Fibroblast of the aortic adventitia (primary cell): ENCODE measurements around the gene MAP4. TPM values are rescaled to one million over a fixed set of nuclear protein-coding genes. Genes with fewer than 3 reads are reported as not detected.

Experiments used
- DNase-seq: peaks from one replicate; pipeline ENCODE4 v3.0.0-alpha.2; 2010; ENCODE audit warnings: low read depth
- H3K4me3 ChIP-seq: 2 replicates; pipeline ENCODE4 v1.5.1; 2011; ENCODE audit warnings: low read depth, mild to moderate bottlenecking, control low read depth, low read length, moderate library complexity
- CTCF ChIP-seq: IDR thresholded peaks from 2 replicates; pipeline ENCODE4 v1.5.1; 2011; ENCODE audit warnings: mild to moderate bottlenecking, low read length, control low read depth, inconsistent platforms; ENCODE audit not compliant: insufficient read depth
- total RNA-seq: library from RNA; depleted of rRNA; stranded (reverse); fragments of >200 nt; gene quantifications from 2 replicates; pipeline ENCODE4 v1.2.3, GENCODE V29; 2012; ENCODE audit warnings: low replicate concordance

Gene MAP4
- total RNA-seq, 1 donor = 157 TPM

DNA sequence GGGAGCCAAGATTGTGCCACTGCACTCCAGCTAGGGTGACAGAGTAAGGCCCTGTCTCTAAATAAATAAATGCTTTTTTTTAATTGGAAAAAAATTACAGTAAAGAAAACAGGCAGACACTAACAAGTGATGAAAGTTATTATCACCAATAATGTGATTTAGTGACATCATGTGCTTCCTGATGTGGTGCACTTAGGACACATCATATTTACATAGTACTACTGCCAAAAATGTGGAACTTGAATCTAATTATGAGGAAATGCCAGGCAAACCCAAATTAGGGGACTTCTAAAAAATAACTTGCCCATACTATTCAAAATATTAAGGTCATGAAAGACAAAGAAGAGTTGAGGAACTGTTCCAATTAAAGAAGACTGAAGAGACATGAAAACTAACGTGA, 30.8 kb downstream of the MAP4 start:
- H3K4me3 ChIP-seq = no peak overlapping the region
- DNase-seq = no peak
- TF ChIP-seq CTCF = no peak

GRCh38 chr3:47984075-47984728, 32.0 kb downstream of the MAP4 start:
- TF ChIP-seq CTCF = no peak
- H3K4me3 ChIP-seq = no peak overlapping the region
- peak; percentile 81 for DNase-seq

DNA sequence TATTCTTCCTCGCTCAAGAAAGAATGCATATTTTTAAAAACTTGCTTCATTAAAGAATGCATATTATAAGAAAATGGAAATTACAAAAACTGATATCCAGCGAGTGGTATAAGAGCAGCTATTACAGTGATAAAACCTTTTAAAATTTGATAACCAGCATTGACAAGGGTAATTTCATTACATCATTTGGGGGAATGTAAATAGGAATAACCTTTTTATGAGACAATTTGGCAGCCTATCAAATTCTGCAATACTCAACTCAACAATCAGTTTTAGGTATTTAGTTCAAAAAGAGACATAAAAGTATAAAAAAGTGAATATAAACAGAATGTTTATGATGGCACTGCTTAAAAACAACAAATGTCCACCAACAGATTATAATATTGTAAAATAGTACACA, 35.4 kb downstream of the MAP4 start:
- no peak overlapping the region for H3K4me3 ChIP-seq
- TF ChIP-seq CTCF = no peak
- no peak for DNase-seq

DNA sequence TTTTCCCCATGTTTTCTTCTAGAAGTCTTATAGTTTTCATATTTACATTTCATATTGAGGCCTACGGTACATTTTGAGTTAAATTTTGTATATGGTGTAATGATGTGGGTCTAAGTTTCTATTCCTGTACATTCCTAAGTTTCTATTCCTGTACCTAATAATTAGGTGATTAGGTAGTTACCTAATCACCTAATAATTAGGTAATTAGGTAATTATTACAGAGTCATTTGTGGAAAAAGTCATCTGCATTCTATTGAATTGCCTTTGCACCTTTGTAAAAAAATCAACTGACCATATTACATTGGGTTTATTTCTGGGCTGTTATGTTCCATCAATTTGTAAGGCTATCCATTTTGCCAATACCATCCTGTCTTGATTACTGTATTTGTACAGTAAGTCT, 37.1 kb downstream of the MAP4 start:
- TF ChIP-seq CTCF = no peak
- no peak overlapping the region for H3K4me3 ChIP-seq
- DNase-seq = no peak

DNA sequence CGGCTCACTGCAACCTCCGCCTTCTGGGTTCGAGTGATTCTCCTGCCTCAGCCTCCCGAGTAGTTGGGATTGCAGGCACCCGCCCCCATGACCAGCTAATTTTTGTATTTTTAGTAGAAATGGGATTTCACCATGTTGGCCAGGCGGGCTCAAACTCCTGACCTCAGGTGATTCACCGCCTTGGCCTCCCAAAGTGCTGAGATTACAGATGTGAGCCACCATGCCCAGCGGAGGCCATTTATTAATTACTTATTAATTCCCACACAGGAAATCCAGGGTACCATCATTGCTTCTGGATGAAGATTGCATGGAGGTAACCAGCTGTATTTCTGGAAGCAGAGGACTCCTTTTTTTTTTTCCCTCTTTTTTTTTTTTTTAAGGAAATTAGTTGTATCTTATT, 37.8 kb downstream of the MAP4 start:
- no peak for TF ChIP-seq CTCF
- H3K4me3 ChIP-seq = no peak overlapping the region
- no peak for DNase-seq

DNA sequence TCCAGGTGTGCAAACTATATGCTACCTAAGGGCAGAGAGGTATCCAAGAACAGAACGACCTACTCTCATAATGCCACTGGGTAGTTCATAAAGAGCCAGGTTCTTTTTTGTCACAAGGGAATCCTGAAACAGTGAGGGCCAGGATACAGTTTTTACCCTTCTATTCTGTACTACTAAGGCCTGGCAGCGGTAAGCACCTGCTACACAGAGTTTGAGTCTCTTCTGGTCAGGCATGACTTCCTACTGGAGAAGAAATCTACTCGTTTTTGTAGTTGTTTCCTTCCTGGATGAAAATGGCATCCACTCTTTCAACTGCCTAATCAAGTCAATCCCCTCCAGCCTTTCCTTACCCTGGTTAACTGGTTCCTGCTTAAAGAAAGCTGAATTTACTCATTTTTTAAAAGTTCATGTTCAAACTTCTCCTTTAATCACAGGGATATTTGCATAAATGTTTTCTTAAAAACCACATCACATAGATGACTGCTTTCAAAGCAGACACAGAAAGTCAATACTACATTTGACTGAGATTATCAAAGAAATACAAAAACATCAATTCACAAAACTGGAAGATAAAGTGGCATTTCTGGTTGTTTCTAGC, 40.0 kb downstream of the MAP4 start:
- no peak for TF ChIP-seq CTCF
- DNase-seq = no peak
- H3K4me3 ChIP-seq = no peak overlapping the region
